ENCODE data around the gene BBOX1.

The BBOX1 gene

GRCh38 chr11:27081056-27081455 lies 40.4 kb downstream of the BBOX1 start (continued):
- TF ChIP-seq BACH2 (CRISPR knock-in tag; IDR thresholded peaks at IDR 0.05; ENCODE audit: borderline replicate concordance): no peak
- TF ChIP-seq, protein P1, sequence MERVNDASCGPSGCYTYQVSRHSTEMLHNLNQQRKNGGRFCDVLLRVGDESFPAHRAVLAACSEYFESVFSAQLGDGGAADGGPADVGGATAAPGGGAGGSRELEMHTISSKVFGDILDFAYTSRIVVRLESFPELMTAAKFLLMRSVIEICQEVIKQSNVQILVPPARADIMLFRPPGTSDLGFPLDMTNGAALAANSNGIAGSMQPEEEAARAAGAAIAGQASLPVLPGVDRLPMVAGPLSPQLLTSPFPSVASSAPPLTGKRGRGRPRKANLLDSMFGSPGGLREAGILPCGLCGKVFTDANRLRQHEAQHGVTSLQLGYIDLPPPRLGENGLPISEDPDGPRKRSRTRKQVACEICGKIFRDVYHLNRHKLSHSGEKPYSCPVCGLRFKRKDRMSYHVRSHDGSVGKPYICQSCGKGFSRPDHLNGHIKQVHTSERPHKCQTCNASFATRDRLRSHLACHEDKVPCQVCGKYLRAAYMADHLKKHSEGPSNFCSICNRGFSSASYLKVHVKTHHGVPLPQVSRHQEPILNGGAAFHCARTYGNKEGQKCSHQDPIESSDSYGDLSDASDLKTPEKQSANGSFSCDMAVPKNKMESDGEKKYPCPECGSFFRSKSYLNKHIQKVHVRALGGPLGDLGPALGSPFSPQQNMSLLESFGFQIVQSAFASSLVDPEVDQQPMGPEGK (CRISPR knock-in tag; IDR thresholded peaks at IDR 0.05; ENCODE audit: borderline replicate concordance): no peak
- no peak for TF ChIP-seq CREB5 (CRISPR knock-in tag; IDR thresholded peaks at IDR 0.05; ENCODE audit: low read depth)
- no peak for TF ChIP-seq CSRNP3 (CRISPR knock-in tag; IDR thresholded peaks at IDR 0.05)
- no peak for TF ChIP-seq ARNTL (CRISPR knock-in tag; IDR thresholded peaks at IDR 0.05; ENCODE audit: borderline replicate concordance, low read depth)
- no peak for TF ChIP-seq ZNF565 (CRISPR knock-in tag; conservative IDR thresholded peaks at IDR 0.05; ENCODE audit: low read depth)
- no peak for TF ChIP-seq OSR1 (CRISPR knock-in tag; IDR thresholded peaks at IDR 0.05)
- TF ChIP-seq CSDC2 (CRISPR knock-in tag; IDR thresholded peaks at IDR 0.05): no peak
- no peak for TF ChIP-seq POU6F1 (CRISPR knock-in tag; IDR thresholded peaks at IDR 0.05; ENCODE audit: borderline replicate concordance, low read depth)

DNA sequence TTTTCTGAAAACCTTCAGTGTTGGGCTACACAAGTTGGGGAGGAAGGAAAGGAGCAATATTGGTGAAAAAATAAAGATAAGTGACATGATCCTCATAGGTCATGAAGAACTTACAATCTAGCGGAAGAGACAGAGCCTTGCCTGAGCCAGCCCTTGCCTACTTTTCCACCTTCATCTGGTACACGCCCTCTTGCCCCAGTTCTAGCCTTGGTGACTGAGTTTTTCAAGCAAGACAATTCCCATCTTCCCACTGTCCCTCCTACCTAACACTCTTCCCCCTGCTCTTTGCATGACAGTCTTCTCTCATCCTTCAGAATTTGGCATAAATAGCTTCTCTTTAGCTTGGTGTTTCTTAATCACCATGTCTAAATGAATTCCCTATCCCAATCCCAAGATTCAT lies 42.6 kb downstream of the BBOX1 start:
- ATAC-seq: no peak
- TF ChIP-seq ZNF565 (CRISPR knock-in tag; conservative IDR thresholded peaks at IDR 0.05; ENCODE audit: low read depth): no peak
- TF ChIP-seq ZFP3 (CRISPR knock-in tag; IDR thresholded peaks at IDR 0.05): no peak
- no peak for TF ChIP-seq CREB5 (CRISPR knock-in tag; IDR thresholded peaks at IDR 0.05; ENCODE audit: low read depth)
- TF ChIP-seq OSR1 (CRISPR knock-in tag; IDR thresholded peaks at IDR 0.05): no peak
- TF ChIP-seq SNAI2 (CRISPR knock-in tag; IDR thresholded peaks at IDR 0.05): no peak
- no peak for TF ChIP-seq RARB (CRISPR knock-in tag; IDR thresholded peaks at IDR 0.05)
- TF ChIP-seq GLIS3 (CRISPR knock-in tag; IDR thresholded peaks at IDR 0.05): no peak
- no peak for TF ChIP-seq CSRNP3 (CRISPR knock-in tag; IDR thresholded peaks at IDR 0.05)
- TF ChIP-seq ARNTL (CRISPR knock-in tag; IDR thresholded peaks at IDR 0.05; ENCODE audit: borderline replicate concordance, low read depth): no peak
- no peak for TF ChIP-seq PPARA (CRISPR knock-in tag; IDR thresholded peaks at IDR 0.05; ENCODE audit: borderline replicate concordance)
- TF ChIP-seq ZNF8 (CRISPR knock-in tag; IDR thresholded peaks at IDR 0.05): no peak
- TF ChIP-seq, protein P1 (CRISPR knock-in tag; IDR thresholded peaks at IDR 0.05; ENCODE audit: borderline replicate concordance): no peak
- no peak for TF ChIP-seq TSHZ2 (CRISPR knock-in tag; IDR thresholded peaks at IDR 0.05)
- no peak for TF ChIP-seq CSDC2 (CRISPR knock-in tag; IDR thresholded peaks at IDR 0.05)
- TF ChIP-seq ISL1 (CRISPR knock-in tag; IDR thresholded peaks at IDR 0.05): no peak
